GM21423 (cell line): ENCODE measurements around the gene SIVA1.

Source experiments
- ATAC-seq: cut with Tn5 transposase; IDR thresholded peaks from one replicate; pipeline ENCODE4 v1.9.1; 2021; ENCODE audit warnings: mild to moderate bottlenecking, moderate library complexity; ENCODE audit not compliant: unreplicated experiment

Gene SIVA1

DNA sequence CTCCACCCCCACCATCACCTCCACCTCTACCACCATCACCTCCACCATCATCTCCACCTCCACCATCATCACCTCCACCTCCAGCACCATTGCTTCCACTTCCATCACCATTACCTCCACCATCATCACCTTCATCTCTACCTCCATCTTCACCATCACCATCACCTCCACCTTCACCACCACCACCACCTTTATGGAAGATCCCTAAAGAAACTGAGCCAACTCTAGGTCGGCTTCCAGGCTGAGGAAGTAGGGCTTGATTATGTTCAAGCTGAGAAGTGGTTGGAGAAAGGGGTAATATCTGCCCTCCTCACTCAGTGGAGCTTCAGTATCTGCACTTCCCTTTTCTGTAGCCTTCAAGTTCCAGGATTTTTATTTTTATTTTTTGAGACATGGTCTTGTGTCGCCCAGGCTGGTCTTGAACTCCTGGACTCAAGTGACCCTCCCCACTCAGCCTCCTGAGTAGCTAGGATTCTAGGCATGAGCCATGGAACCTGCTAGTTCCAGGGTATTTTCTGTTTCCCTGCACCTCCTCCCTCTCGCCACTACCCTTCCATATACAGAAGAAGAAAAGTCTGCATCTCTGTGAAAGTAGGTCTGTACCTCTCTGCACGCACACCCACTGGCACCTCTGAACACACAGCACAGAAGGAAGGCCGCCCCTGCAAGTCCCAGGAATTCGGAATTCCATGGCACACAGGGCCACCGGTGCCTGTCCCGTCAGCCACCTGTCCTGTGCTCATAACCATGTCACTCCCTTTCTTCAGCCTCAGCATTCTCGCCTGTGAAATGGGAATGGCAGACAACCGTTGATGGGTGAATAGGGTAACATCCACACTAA, 53.9 kb downstream of the SIVA1 start:
- ATAC-seq, result no peak

DNA sequence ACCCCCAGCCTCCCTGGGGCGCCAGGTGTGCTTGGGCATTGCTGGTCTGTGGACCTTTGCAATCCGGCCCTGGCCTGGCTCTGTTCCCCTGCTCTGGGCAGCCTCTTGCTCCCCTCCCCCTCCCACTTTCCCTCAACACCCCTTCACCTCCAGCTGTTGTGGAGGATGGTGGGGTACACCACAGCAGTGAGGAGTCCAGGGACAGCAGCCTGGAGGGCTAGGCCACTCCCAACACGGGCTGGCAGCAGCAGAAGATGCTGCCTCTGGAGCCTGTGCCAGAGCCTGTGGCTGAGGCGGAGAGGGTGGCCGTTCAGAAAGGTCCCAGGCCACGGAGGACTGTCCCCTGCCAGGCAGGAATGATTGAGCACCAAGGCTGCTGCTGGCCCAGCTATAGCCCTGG, 55.5 kb downstream of the SIVA1 start:
- no peak for ATAC-seq
